ENCODE results near the gene FAM168B.

GRCh38 chr2:131009713-131010475 lies 83.4 kb downstream of the FAM168B start:
- TF ChIP-seq CTCF (IDR thresholded peaks at IDR 0.05) (no peak), POLR2A (IDR thresholded peaks at IDR 0.05) (no peak), EP300 (IDR thresholded peaks at IDR 0.05) (no peak)
